Keratinocyte (primary cell): ENCODE measurements around the gene EHMT1. TPM values are rescaled to one million over a fixed set of nuclear protein-coding genes. Genes with fewer than 3 reads are reported as not detected.

ENCODE experiments used
- DNase-seq: peaks from one replicate; pipeline ENCODE4 v3.0.0-alpha.2; 2011; ENCODE audit warnings: low read depth, missing footprints, low spot score
- FAIRE-seq: peaks from 2 replicates; lab custom pipeline; 2011; peaks lifted over from hg19 to GRCh38; lab: Jason Lieb, UNC
- H2AFZ ChIP-seq: 2 replicates; pipeline ENCODE4 v1.6.0; 2012; ENCODE audit warnings: low read length, control low read depth, inconsistent platforms; ENCODE audit not compliant: control insufficient read depth
- H3K27ac ChIP-seq: 2 replicates; pipeline ENCODE4 v1.5.1; 2011; ENCODE audit warnings: low read length; ENCODE audit not compliant: control insufficient read depth, insufficient read depth
- H3K27me3 ChIP-seq: 3 replicates; pipeline ENCODE4 v1.6.0; 2011; ENCODE audit warnings: low read length; ENCODE audit not compliant: control insufficient read depth, insufficient read depth; ENCODE audit errors: extremely low read depth
- H3K36me3 ChIP-seq, 2 experiments: 2 replicates in 1 of 2; 3 replicates in 1 of 2; pipeline ENCODE4 v1.5.1; 2011; ENCODE audit warnings: low read length in 2 of 2, mild to moderate bottlenecking in 1 of 2; ENCODE audit not compliant: control insufficient read depth in 2 of 2, insufficient read depth in 2 of 2; ENCODE audit errors: extremely low read depth in 1 of 2
- H3K4me1 ChIP-seq: 3 replicates; pipeline ENCODE4 v1.5.1; 2011; ENCODE audit warnings: low read length; ENCODE audit not compliant: control insufficient read depth, insufficient read depth; ENCODE audit errors: extremely low read depth
- H3K4me2 ChIP-seq: 3 replicates; pipeline ENCODE4 v1.6.0; 2011; ENCODE audit warnings: low read depth, low read length; ENCODE audit not compliant: control insufficient read depth, insufficient read depth; ENCODE audit errors: extremely low read depth
- H3K4me3 ChIP-seq, 3 experiments: fragments of 200-600 bp in 1 of 3; sonication (generic) in 1 of 3; 2 replicates in 2 of 3; 3 replicates in 1 of 3; pipeline ENCODE4 v1.5.1; 2011 to 2016; ENCODE audit warnings: low read length in 3 of 3, mild to moderate bottlenecking in 3 of 3, control low read depth in 2 of 3, inconsistent platforms in 1 of 3, low read depth in 1 of 3, mixed read lengths in 1 of 3, mixed run types in 1 of 3, moderate library complexity in 1 of 3; ENCODE audit not compliant: control insufficient read depth in 2 of 3, insufficient read depth in 2 of 3; ENCODE audit errors: extremely low read depth in 1 of 3
- H3K79me2 ChIP-seq: 2 replicates; pipeline ENCODE4 v1.6.0; 2012; ENCODE audit warnings: low read length; ENCODE audit not compliant: control insufficient read depth, insufficient read depth
- H3K9ac ChIP-seq: 3 replicates; pipeline ENCODE4 v1.6.0; 2011; ENCODE audit warnings: low read length; ENCODE audit not compliant: control insufficient read depth, insufficient read depth; ENCODE audit errors: extremely low read depth
- H3K9me1 ChIP-seq: 3 replicates; pipeline ENCODE4 v1.6.0; 2011; ENCODE audit warnings: low read length; ENCODE audit not compliant: control insufficient read depth, insufficient read depth; ENCODE audit errors: extremely low read depth
- H3K9me3 ChIP-seq: 2 replicates; pipeline ENCODE4 v1.5.1; 2012; ENCODE audit warnings: low read depth, low read length; ENCODE audit not compliant: control insufficient read depth
- H4K20me1 ChIP-seq: 3 replicates; pipeline ENCODE4 v1.6.0; 2011; ENCODE audit warnings: low read length; ENCODE audit not compliant: control insufficient read depth, insufficient read depth; ENCODE audit errors: extremely low read depth
- CTCF ChIP-seq, 3 experiments: IDR thresholded peaks in 1 of 3; conservative IDR thresholded peaks in 1 of 3; optimal IDR thresholded peaks in 1 of 3; 2 replicates in 2 of 3; 3 replicates in 1 of 3; pipeline versions ENCODE3 to v1.5.1; 2011; ENCODE audit warnings: low read length in 3 of 3, mild to moderate bottlenecking in 3 of 3, moderate library complexity in 2 of 3, control low read depth in 1 of 3, inconsistent platforms in 1 of 3; ENCODE audit not compliant: insufficient read depth in 2 of 3; ENCODE audit errors: extremely low read depth in 1 of 3
- EZH2 ChIP-seq: IDR thresholded peaks from one replicate; pipeline ENCODE4 v1.6.1; 2012; ENCODE audit warnings: inconsistent platforms, mild to moderate bottlenecking, low read length, moderate library complexity
- dilution Hi-C: fragments of 300-500 bp; cut with MboI; formaldehyde crosslinking; loops from one replicate; pipeline ENCODE4 v1.7.0; 2020; ENCODE audit warnings: low sequenced_read_pairs; ENCODE audit not compliant: extremely low pct_ligation_motif_present
- polyA plus RNA-seq, 5 experiments: library from polyadenylated mRNA; depleted of rRNA in 3 of 5; stranded (reverse) in 3 of 5; stranded (forward) in 1 of 5; unstranded in 1 of 5; fragments of >200 nt; gene quantifications; 1 replicate in 1 of 5; 2 replicates in 3 of 5; 3 replicates in 1 of 5; pipeline versions ENCODE4 v1.2.1 to v1.2.3, GENCODE V29; 2011 to 2012; ENCODE audit warnings: missing spikeins in 2 of 5, low read depth in 1 of 5, low replicate concordance in 1 of 5

Gene EHMT1
- polyA plus RNA-seq, 1 donor (not counting 4 experiments of a cell fraction or from before 2014, with no cell fraction given), result 25.9 TPM

GRCh38 chr9:137583347-137583746 is 35.5 kb upstream of the EHMT1 start:
- FAIRE-seq (no peak), DNase-seq (no peak)
- H3K27ac ChIP-seq, result no peak overlapping the region
- H3K4me2 ChIP-seq, result no peak overlapping the region
- H3K9ac ChIP-seq, result no peak overlapping the region
- H3K4me3 ChIP-seq, result no peak overlapping the region
- H3K9me1 ChIP-seq, result no peaks in the 10 kb centered on the region
- H2AFZ ChIP-seq, result no peak overlapping the region
- no peak for TF ChIP-seq EZH2
- TF ChIP-seq CTCF (optimal IDR thresholded peaks at IDR 0.05 in 1 of 3, IDR thresholded peaks at IDR 0.05 in 1 of 3, conservative IDR thresholded peaks at IDR 0.05 in 1 of 3; ENCODE audit: extremely low read depth in 1 of 3, insufficient read depth in 2 of 3, low read length in 3 of 3), result no peak
- H4K20me1 ChIP-seq, result peaks cover 6% of the 10 kb centered on the region
- H3K36me3 ChIP-seq, result peaks cover 45 to 61% of the 10 kb centered on the region in 2 experiments
- no peaks in the 10 kb centered on the region for H3K27me3 ChIP-seq
- peaks cover 42% of the 10 kb centered on the region for H3K79me2 ChIP-seq
- no peaks in the 10 kb centered on the region for H3K9me3 ChIP-seq
- dilution Hi-C loops, result no loop called here
- peaks cover 5% of the 10 kb centered on the region for H3K4me1 ChIP-seq

- Histone ChIP-seq H3K36me3 (peaks cover 45 to 64% of the 10 kb centered on the region in 2 experiments), H3K9me1 (no peaks in the 10 kb centered on the region), H3K27ac (no peak overlapping the region), H4K20me1 (peaks cover 10% of the 10 kb centered on the region), H3K4me3 (no peak overlapping the region), H2AFZ (no peak overlapping the region), H3K79me2 (peaks cover 48% of the 10 kb centered on the region), H3K9ac (no peak overlapping the region), H3K4me1 (peaks cover 9% of the 10 kb centered on the region), H3K4me2 (no peak overlapping the region), H3K9me3 (no peaks in the 10 kb centered on the region), H3K27me3 (no peaks in the 10 kb centered on the region)
- no peak for TF ChIP-seq CTCF (optimal IDR thresholded peaks at IDR 0.05 in 1 of 3, IDR thresholded peaks at IDR 0.05 in 1 of 3, conservative IDR thresholded peaks at IDR 0.05 in 1 of 3; ENCODE audit: extremely low read depth in 1 of 3, insufficient read depth in 2 of 3, low read length in 3 of 3)
- no peak for TF ChIP-seq EZH2
- DNase-seq, result no peak
- FAIRE-seq, result no peak
- dilution Hi-C loops, result no loop called here
Observed at GRCh38 chr9:137583957-137584356, 34.8 kb upstream of the EHMT1 start.
